Hepatocyte (in vitro differentiated cells): ENCODE measurements around the gene GALR2. TPM values are rescaled to one million over a fixed set of nuclear protein-coding genes. Genes with fewer than 3 reads are reported as not detected.

Source experiments
- DNase-seq: peaks from one replicate; pipeline ENCODE4 v3.0.0-alpha.2; 2016; ENCODE audit warnings: low spot score
- H2AFZ ChIP-seq: fragments of 200-600 bp; sonication (generic); 2 replicates; pipeline ENCODE4 v1.6.0; 2016; ENCODE audit warnings: antibody characterized with exemption, mild to moderate bottlenecking
- H3K27ac ChIP-seq: fragments of 200-600 bp; sonication (generic); 2 replicates; pipeline ENCODE4 v1.5.1; 2016; ENCODE audit warnings: mild to moderate bottlenecking
- H3K27me3 ChIP-seq: fragments of 200-600 bp; sonication (generic); 2 replicates; pipeline ENCODE4 v1.6.1; 2016
- H3K36me3 ChIP-seq: fragments of 200-600 bp; sonication (generic); replicated peaks from 2 replicates; pipeline ENCODE4 v1.5.1; 2016; ENCODE audit warnings: low read depth; ENCODE audit not compliant: insufficient read depth
- H3K4me1 ChIP-seq: fragments of 200-600 bp; sonication (generic); 2 replicates; pipeline ENCODE4 v1.5.1; 2016; ENCODE audit warnings: mild to moderate bottlenecking, moderate library complexity; ENCODE audit not compliant: insufficient read depth
- H3K4me2 ChIP-seq: fragments of 200-600 bp; sonication (generic); 2 replicates; pipeline ENCODE4 v1.6.0; 2016
- H3K4me3 ChIP-seq: fragments of 200-600 bp; sonication (generic); 2 replicates; pipeline ENCODE4 v1.5.1; 2016; ENCODE audit warnings: mild to moderate bottlenecking
- H3K79me2 ChIP-seq: fragments of 200-600 bp; sonication (generic); 2 replicates; pipeline ENCODE4 v1.6.0; 2017; ENCODE audit warnings: mild to moderate bottlenecking
- H3K9me2 ChIP-seq: fragments of 200-600 bp; sonication (generic); replicated peaks from 2 replicates; pipeline ENCODE4 v1.6.0; 2017; ENCODE audit warnings: mild to moderate bottlenecking; ENCODE audit not compliant: insufficient read depth
- H3K9me3 ChIP-seq: fragments of 200-600 bp; sonication (generic); 2 replicates; pipeline ENCODE4 v1.5.1; 2016; ENCODE audit warnings: low read depth, mild to moderate bottlenecking
- H4K20me1 ChIP-seq: fragments of 200-600 bp; sonication (generic); 2 replicates; pipeline ENCODE4 v1.6.0; 2016; ENCODE audit warnings: mild to moderate bottlenecking; ENCODE audit not compliant: insufficient read depth, poor library complexity, severe bottlenecking
- EZH2 ChIP-seq: fragments of 200-600 bp; sonication (generic); IDR thresholded peaks from 2 replicates; pipeline ENCODE4 v1.6.1; 2016; ENCODE audit warnings: antibody characterized with exemption, mild to moderate bottlenecking, borderline replicate concordance
- EZH2phosphoT487 ChIP-seq: fragments of 200-600 bp; sonication (generic); IDR thresholded peaks from one replicate; pipeline ENCODE4 v1.6.1; 2018; ENCODE audit warnings: antibody characterized with exemption, mild to moderate bottlenecking, low read depth, moderate library complexity; ENCODE audit not compliant: unreplicated experiment, severe bottlenecking
- WGBS: methylation state at CpG from one replicate; pipeline ENCODE4 v1.1.6; 2016; ENCODE audit warnings: low lambda C conversion rate; ENCODE audit errors: missing lambda C conversion rate; 5-methylcytosine and 5-hydroxymethylcytosine counted together
- polyA plus RNA-seq: library from polyadenylated mRNA; unstranded; fragments of >200 nt; fragmentation: Nextera tagmentation; extraction: Ambion mirVana; gene quantifications from 2 replicates; pipeline ENCODE4 v1.2.1, GENCODE V29; 2016
- total RNA-seq: library from RNA; depleted of rRNA; stranded (reverse); fragments of >200 nt; gene quantifications from 2 replicates; pipeline ENCODE4 v1.2.3, GENCODE V29; 2014
- TF ChIP-seq, protein P1 (sequence below): fragments of 200-600 bp; sonication (generic); IDR thresholded peaks from 2 replicates; pipeline ENCODE4 v1.5.1; 2016; ENCODE audit warnings: antibody characterized with exemption, mild to moderate bottlenecking; ENCODE audit not compliant: poor library complexity

GALR2 gene
- total and polyA plus RNA-seq, 2 experiments from 2014 or later = 0.24 TPM; not detected in 1

DNA sequence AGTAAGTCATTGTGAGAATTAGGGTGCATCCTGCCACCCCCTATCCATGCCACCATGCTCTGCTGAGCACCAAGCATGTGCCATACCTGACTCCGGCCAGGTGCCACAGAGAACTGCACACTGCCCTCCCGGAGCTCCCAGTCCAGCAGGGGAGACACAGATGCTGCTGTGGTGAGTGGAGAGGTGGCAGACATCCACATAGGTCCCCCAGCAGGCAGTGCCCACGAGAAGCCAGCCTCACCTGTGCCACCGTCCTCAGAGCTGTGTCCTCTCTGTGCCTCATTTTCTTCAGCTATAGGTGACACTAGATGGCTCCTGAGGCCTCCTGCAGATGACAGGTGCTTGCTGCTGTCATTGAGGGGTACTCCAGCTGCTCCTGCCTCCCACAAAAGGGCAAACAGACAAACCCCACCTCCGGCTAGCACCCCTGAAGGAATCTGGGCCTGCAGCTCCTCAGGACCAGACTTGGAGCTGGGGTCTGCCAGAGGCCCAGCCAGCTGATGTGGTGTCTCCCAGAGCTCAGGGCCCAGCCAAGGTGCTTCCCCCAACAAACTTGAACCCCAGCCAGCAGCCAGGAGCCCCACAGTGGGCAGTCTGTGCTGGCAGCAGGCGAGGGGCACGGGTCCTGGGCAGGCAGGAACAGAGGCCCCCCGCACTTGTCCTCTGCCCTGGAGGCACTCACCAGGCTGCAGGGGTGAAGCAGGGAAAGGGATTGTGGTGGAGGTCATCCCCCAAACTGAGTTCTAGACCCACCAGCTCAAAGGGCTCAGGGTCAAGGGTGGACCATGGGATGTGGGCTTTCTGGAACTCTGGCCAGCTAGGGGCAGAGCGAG lies 49.4 kb downstream of the GALR2 start:
- Histone ChIP-seq H3K4me2 (no peak overlapping the region), H3K9me2 (no peaks in the 10 kb centered on the region), H3K36me3 (no peaks in the 10 kb centered on the region), H3K4me1 (peaks cover 3% of the 10 kb centered on the region), H3K9me3 (no peaks in the 10 kb centered on the region), H4K20me1 (no peaks in the 10 kb centered on the region), H3K4me3 (no peak overlapping the region), H2AFZ (no peak overlapping the region), H3K27me3 (no peaks in the 10 kb centered on the region), H3K79me2 (no peaks in the 10 kb centered on the region), H3K27ac (no peak overlapping the region)
- TF ChIP-seq, protein P1, sequence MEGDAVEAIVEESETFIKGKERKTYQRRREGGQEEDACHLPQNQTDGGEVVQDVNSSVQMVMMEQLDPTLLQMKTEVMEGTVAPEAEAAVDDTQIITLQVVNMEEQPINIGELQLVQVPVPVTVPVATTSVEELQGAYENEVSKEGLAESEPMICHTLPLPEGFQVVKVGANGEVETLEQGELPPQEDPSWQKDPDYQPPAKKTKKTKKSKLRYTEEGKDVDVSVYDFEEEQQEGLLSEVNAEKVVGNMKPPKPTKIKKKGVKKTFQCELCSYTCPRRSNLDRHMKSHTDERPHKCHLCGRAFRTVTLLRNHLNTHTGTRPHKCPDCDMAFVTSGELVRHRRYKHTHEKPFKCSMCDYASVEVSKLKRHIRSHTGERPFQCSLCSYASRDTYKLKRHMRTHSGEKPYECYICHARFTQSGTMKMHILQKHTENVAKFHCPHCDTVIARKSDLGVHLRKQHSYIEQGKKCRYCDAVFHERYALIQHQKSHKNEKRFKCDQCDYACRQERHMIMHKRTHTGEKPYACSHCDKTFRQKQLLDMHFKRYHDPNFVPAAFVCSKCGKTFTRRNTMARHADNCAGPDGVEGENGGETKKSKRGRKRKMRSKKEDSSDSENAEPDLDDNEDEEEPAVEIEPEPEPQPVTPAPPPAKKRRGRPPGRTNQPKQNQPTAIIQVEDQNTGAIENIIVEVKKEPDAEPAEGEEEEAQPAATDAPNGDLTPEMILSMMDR = no peak
- TF ChIP-seq EZH2 = no peak
- TF ChIP-seq EZH2phosphoT487 = no peak
- 73% methylated on average over 9 of the region's 9 CpGs for WGBS
- no peak for DNase-seq

DNA sequence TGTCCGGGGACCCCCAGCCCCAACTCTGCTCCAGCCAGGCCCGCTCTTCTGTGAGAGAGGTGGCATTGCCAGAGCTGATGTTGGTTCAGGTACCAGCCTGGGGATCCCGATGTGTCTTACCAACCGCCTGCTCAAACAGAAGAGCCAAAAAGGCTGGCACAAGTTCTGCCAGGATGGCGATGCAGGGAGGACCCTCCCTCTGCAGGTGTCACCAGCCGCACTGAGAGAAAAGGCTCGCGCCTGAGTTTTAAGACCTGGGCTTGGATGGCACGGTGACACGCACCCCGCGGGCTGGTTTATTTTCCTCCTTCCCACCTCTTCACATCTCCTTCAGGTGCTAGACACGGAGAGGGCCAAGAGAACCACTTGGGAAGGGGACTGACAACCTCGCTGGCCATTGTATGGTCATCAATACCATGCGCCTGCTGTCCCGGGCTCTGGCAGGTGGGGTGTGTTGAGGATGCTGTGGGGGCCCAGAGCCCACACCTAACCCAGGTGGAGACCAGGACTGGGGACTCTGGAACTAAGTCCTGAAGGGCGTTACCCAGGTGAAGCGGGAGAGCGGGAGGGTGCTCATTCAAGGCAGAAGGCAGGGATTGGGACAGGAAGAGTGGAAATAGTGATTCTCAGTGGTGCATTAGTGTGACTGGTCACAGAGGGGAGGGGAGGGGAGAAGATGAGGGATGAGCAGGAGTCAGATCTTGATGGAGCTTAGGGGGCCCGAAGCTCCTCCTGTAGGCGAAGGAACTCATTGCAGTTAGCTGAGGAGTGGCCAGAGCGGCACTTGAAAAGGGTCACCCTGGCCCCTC lies 50.2 kb downstream of the GALR2 start:
- Histone ChIP-seq H3K9me3 (no peaks in the 10 kb centered on the region), H3K27me3 (no peaks in the 10 kb centered on the region), H2AFZ (no peak overlapping the region), H3K79me2 (no peaks in the 10 kb centered on the region), H3K27ac (no peak overlapping the region), H3K9me2 (no peaks in the 10 kb centered on the region), H4K20me1 (no peaks in the 10 kb centered on the region), H3K4me1 (peaks cover 3% of the 10 kb centered on the region), H3K36me3 (no peaks in the 10 kb centered on the region), H3K4me3 (no peak overlapping the region), H3K4me2 (no peak overlapping the region)
- peak; percentile 12 for DNase-seq
- TF ChIP-seq, protein P1 = peak; percentile 12
- TF ChIP-seq EZH2 (no peak), EZH2phosphoT487 (no peak)
- WGBS = 86% methylated on average over 22 of the region's 22 CpGs

DNA sequence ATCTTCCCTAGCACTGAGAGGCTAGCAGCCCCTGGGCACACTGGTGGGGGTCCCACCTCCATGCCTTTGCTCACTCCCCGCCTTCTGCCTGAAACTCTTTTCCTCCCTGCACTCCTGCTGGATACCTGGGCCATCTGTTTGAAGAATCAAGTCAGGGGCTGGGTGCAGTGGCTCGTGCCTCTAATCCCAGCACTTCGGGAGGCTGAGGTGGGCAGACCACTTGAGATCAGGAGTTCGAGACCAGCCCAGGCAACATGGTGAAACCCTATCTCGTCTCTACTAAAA lies 50.8 kb downstream of the GALR2 start:
- Histone ChIP-seq H3K79me2 (no peaks in the 10 kb centered on the region), H4K20me1 (no peaks in the 10 kb centered on the region), H3K9me2 (no peaks in the 10 kb centered on the region), H3K36me3 (no peaks in the 10 kb centered on the region), H2AFZ (no peak overlapping the region), H3K4me1 (peaks cover 3% of the 10 kb centered on the region), H3K4me2 (no peak overlapping the region), H3K4me3 (no peak overlapping the region), H3K27me3 (no peaks in the 10 kb centered on the region), H3K27ac (no peak overlapping the region), H3K9me3 (no peaks in the 10 kb centered on the region)
- TF ChIP-seq EZH2phosphoT487 (no peak), EZH2 (no peak)
- TF ChIP-seq, protein P1 = no peak
- DNase-seq = no peak
- WGBS = 84% methylated on average over 5 of the region's 5 CpGs
